Neural cell (in vitro differentiated cells): ENCODE results near the gene WBP1. TPM values are rescaled to one million over a fixed set of nuclear protein-coding genes. Genes with fewer than 3 reads are reported as not detected.

Source experiments
- H2AFZ ChIP-seq: fragments of 200-600, 300-800 bp; sonication (generic), shearing (Covaris generic); 2 replicates; pipeline ENCODE4 v1.6.0; 2014; ENCODE audit warnings: low read depth, mild to moderate bottlenecking, antibody characterized with exemption, low read length, moderate library complexity
- H3F3A ChIP-seq: fragments of 200-600 bp; shearing (Covaris generic); 2 replicates; pipeline ENCODE4 v1.6.1; 2016; ENCODE audit warnings: mild to moderate bottlenecking, moderate library complexity, mixed read lengths, antibody characterized with exemption, low read length; ENCODE audit not compliant: insufficient read depth, poor library complexity, severe bottlenecking
- H3K27ac ChIP-seq: fragments of 200-600, 300-800 bp; sonication (generic), shearing (Covaris generic); 2 replicates; pipeline ENCODE4 v1.5.1; 2014; ENCODE audit warnings: mild to moderate bottlenecking, low read length, moderate library complexity
- H3K27me3 ChIP-seq: fragments of 300-800, 200-600 bp; sonication (generic), shearing (Covaris generic); 2 replicates; pipeline ENCODE4 v1.6.0; 2014; ENCODE audit warnings: mild to moderate bottlenecking, low read depth, low read length, moderate library complexity; ENCODE audit not compliant: insufficient read depth
- H3K36me3 ChIP-seq: fragments of 300-800, 200-600 bp; sonication (generic), shearing (Covaris generic); 2 replicates; pipeline ENCODE4 v1.5.1; 2014; ENCODE audit warnings: mild to moderate bottlenecking, antibody characterized with exemption, low read length, moderate library complexity; ENCODE audit not compliant: insufficient read depth
- H3K4me2 ChIP-seq: fragments of 300-800, 200-600 bp; sonication (generic), shearing (Covaris generic); 2 replicates; pipeline ENCODE4 v1.6.0; 2014; ENCODE audit warnings: mild to moderate bottlenecking, low read length
- H3K4me3 ChIP-seq: fragments of 300-800, 200-600 bp; sonication (generic), shearing (Covaris generic); 2 replicates; pipeline ENCODE4 v1.5.1; 2014; ENCODE audit warnings: mild to moderate bottlenecking, low read length, moderate library complexity
- H3K79me2 ChIP-seq: fragments of 200-600 bp; shearing (Covaris generic); replicated peaks from 2 replicates; pipeline ENCODE4 v1.6.0; 2014; ENCODE audit warnings: mild to moderate bottlenecking, low read length, moderate library complexity; ENCODE audit not compliant: insufficient read depth
- H3K9ac ChIP-seq: fragments of 300-800, 200-600 bp; sonication (generic), shearing (Covaris generic); 2 replicates; pipeline ENCODE4 v1.6.1; 2016; ENCODE audit warnings: mild to moderate bottlenecking, low read length, mixed read lengths
- H3K9me2 ChIP-seq: fragments of 200-600 bp; shearing (Covaris generic); 2 replicates; pipeline ENCODE4 v1.6.1; 2016; ENCODE audit warnings: mild to moderate bottlenecking, low read length, mixed read lengths; ENCODE audit not compliant: insufficient read depth
- H3K9me3 ChIP-seq: fragments of 200-600, 300-800 bp; sonication (generic), shearing (Covaris generic); 2 replicates; pipeline ENCODE4 v1.6.1; 2016; ENCODE audit warnings: mild to moderate bottlenecking, mixed run types, low read length, moderate library complexity, mixed read lengths
- H4K20me1 ChIP-seq: fragments of 200-600 bp; shearing (Covaris generic); 2 replicates; pipeline ENCODE4 v1.6.1; 2016; ENCODE audit warnings: mild to moderate bottlenecking, mixed run types; ENCODE audit not compliant: insufficient read depth
- CTCF ChIP-seq: fragments of 450-650 bp; IDR thresholded peaks from 2 replicates; pipeline ENCODE4 v1.5.1; 2014; ENCODE audit warnings: antibody characterized with exemption, mild to moderate bottlenecking, moderate library complexity; ENCODE audit not compliant: poor library complexity, severe bottlenecking
- EP300 ChIP-seq: fragments of 450-650 bp; conservative IDR thresholded peaks from 2 replicates; pipeline ENCODE4 v1.6.1; 2014; ENCODE audit warnings: antibody characterized with exemption, mild to moderate bottlenecking, moderate library complexity; ENCODE audit not compliant: poor library complexity, severe bottlenecking
- EZH2 ChIP-seq: fragments of 200-600, 300-800 bp; shearing (Covaris generic), sonication (generic); IDR thresholded peaks from 2 replicates; pipeline ENCODE4 v1.6.1; 2014; ENCODE audit warnings: antibody characterized with exemption, low read length, borderline replicate concordance, mild to moderate bottlenecking; ENCODE audit not compliant: insufficient read depth, poor library complexity, severe bottlenecking
- MXI1 ChIP-seq: fragments of 450-650 bp; conservative IDR thresholded peaks from 2 replicates; pipeline ENCODE4 v1.6.1; 2014; ENCODE audit warnings: antibody characterized with exemption, mild to moderate bottlenecking; ENCODE audit not compliant: poor library complexity, severe bottlenecking
- POLR2AphosphoS5 ChIP-seq: IDR thresholded peaks from 2 replicates; pipeline ENCODE4 v1.6.1; 2012
- RAD21 ChIP-seq: fragments of 450-650 bp; conservative IDR thresholded peaks from 2 replicates; pipeline ENCODE4 v1.6.1; 2014; ENCODE audit warnings: antibody characterized with exemption, mild to moderate bottlenecking, moderate library complexity
- REST ChIP-seq: IDR thresholded peaks from 2 replicates; pipeline ENCODE4 v1.6.1; 2012; ENCODE audit warnings: borderline replicate concordance
- SMC3 ChIP-seq: fragments of 450-650 bp; conservative IDR thresholded peaks from 2 replicates; pipeline ENCODE4 v1.6.1; 2014; ENCODE audit warnings: antibody characterized with exemption, mild to moderate bottlenecking, moderate library complexity; ENCODE audit not compliant: poor library complexity
- TAF1 ChIP-seq: IDR thresholded peaks from 2 replicates; pipeline ENCODE4 v1.6.1; 2012; ENCODE audit warnings: low read depth
- polyA plus RNA-seq: library from polyadenylated mRNA; depleted of rRNA; stranded (reverse); fragments of >200 nt; gene quantifications from 2 replicates; pipeline ENCODE4 v1.2.3, GENCODE V29; 2014

The WBP1 gene
- polyA plus RNA-seq, 1 donor from 2014 or later, result 220 TPM

- no peaks in the 10 kb centered on the region for H3K9me3 ChIP-seq
- H3F3A ChIP-seq, result no peaks in the 10 kb centered on the region
- H4K20me1 ChIP-seq, result no peaks in the 10 kb centered on the region
- H3K27ac ChIP-seq, result no peak overlapping the region
- H2AFZ ChIP-seq, result no peak overlapping the region
- no peaks in the 10 kb centered on the region for H3K27me3 ChIP-seq
- H3K9ac ChIP-seq, result no peak overlapping the region
- H3K79me2 ChIP-seq, result no peaks in the 10 kb centered on the region
- H3K4me3 ChIP-seq, result no peak overlapping the region
- no peak overlapping the region for H3K4me2 ChIP-seq
- TF ChIP-seq REST, result no peak
- no peak for TF ChIP-seq MXI1
- no peak for TF ChIP-seq RAD21
- no peak for TF ChIP-seq CTCF
- no peaks in the 10 kb centered on the region for H3K9me2 ChIP-seq
- no peaks in the 10 kb centered on the region for H3K36me3 ChIP-seq
Observed at GRCh38 chr2:74414441-74414840, 43.8 kb upstream of the WBP1 start.

DNA sequence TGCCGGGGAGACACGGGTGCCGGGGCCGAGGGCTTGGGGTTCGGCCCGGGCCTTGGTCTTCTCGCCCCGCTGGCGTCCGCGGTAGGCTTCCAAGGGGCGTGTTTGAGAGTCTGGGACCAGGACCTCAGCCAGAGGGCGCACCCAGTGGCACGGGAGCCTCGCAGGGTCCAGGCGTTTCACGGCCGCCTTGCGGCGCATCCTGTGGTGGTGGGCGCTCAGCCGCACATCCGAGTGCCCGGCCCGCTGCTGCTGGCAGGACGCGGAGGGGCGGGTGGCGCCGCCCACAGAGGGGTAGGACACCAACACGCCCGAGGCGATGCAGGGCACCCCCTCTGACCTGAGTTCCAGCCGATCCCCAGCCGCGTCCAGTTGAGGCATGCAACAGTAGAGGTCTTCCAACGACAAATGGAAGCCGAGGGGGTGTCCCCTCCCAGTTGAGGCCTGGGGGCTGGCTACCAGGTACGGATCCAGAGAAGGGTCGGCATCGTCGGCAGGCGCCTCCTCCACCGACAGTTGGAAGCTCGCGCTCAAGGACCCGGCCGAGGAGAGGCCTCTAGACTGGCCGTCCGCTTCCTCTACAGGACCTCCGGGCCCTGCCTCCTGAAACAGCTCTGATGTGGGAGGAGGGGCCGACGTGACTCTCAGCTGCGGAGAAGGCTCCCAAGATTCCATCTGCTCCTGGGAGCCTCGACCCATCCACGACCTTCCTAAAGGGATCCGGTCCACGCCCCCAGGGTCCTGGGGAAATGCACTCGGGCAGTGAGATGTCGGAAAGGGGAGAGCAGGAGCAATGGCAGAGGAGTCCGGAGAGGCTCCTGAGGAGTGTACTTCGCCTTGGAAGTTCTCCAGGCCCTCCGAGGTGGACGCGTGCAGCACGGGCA lies 43.1 kb upstream of the WBP1 start:
- Histone ChIP-seq H3K36me3 (no peaks in the 10 kb centered on the region), H3K4me3 (no peak overlapping the region), H4K20me1 (no peaks in the 10 kb centered on the region), H3F3A (no peaks in the 10 kb centered on the region), H3K27me3 (no peaks in the 10 kb centered on the region), H3K9me3 (no peaks in the 10 kb centered on the region), H2AFZ (no peak overlapping the region), H3K9ac (no peak overlapping the region), H3K9me2 (no peaks in the 10 kb centered on the region), H3K79me2 (no peaks in the 10 kb centered on the region), H3K27ac (no peak overlapping the region), H3K4me2 (no peak overlapping the region)
- TF ChIP-seq CTCF, result no peak
- no peak for TF ChIP-seq EP300
- TF ChIP-seq SMC3, result no peak
- TF ChIP-seq EZH2, result no peak
- no peak for TF ChIP-seq TAF1
- TF ChIP-seq POLR2AphosphoS5, result no peak
- TF ChIP-seq RAD21, result no peak
- TF ChIP-seq REST, result no peak
- no peak for TF ChIP-seq MXI1
